CMK (cell line): Measurements from ENCODE around the gene CYTH4.

Experiments
- DNase-seq: peaks from one replicate; pipeline ENCODE4 v3.0.0-alpha.2; 2010; ENCODE audit warnings: low read depth

CYTH4 gene

GRCh38 chr22:37270928-37271650 lies 11.2 kb upstream of the CYTH4 start:
- no peak for DNase-seq

GRCh38 chr22:37273126-37273845 lies 9.0 kb upstream of the CYTH4 start:
- no peak for DNase-seq

- no peak for DNase-seq
These were observed 8.5 kb upstream of the CYTH4 start for GRCh38 chr22:37273846-37274225.

GRCh38 chr22:37274380-37274862 lies 7.9 kb upstream of the CYTH4 start:
- no peak for DNase-seq

- DNase-seq = no peak
These were observed 7.2 kb upstream of the CYTH4 start for GRCh38 chr22:37275134-37275533.

- no peak for DNase-seq
These were observed 6.7 kb upstream of the CYTH4 start for GRCh38 chr22:37275622-37276021.

GRCh38 chr22:37276776-37277175 lies 5.5 kb upstream of the CYTH4 start:
- no peak for DNase-seq

GRCh38 chr22:37277384-37277783 lies 4.9 kb upstream of the CYTH4 start:
- DNase-seq = no peak

GRCh38 chr22:37278261-37278660 lies 4.0 kb upstream of the CYTH4 start:
- DNase-seq = no peak

GRCh38 chr22:37279331-37280181 lies 2.8 kb upstream of the CYTH4 start:
- no peak for DNase-seq

GRCh38 chr22:37280718-37281117 lies 1.6 kb upstream of the CYTH4 start:
- no peak for DNase-seq

- DNase-seq = no peak
These were observed 1.1 kb upstream of the CYTH4 start for GRCh38 chr22:37281195-37281594.

GRCh38 chr22:37281646-37282384 lies 493 bp upstream of the CYTH4 start:
- DNase-seq = no peak

GRCh38 chr22:37283393-37283937 lies 1.2 kb downstream of the CYTH4 start:
- no peak for DNase-seq

- DNase-seq = no peak
These were observed 2.0 kb downstream of the CYTH4 start for GRCh38 chr22:37284126-37284804.

GRCh38 chr22:37284805-37285355 lies 2.6 kb downstream of the CYTH4 start:
- peak; percentile 88 for DNase-seq

- no peak for DNase-seq
These were observed 3.6 kb downstream of the CYTH4 start for GRCh38 chr22:37285937-37286336.

GRCh38 chr22:37287550-37287951 lies 5.2 kb downstream of the CYTH4 start:
- no peak for DNase-seq

- no peak for DNase-seq
These were observed 6.2 kb downstream of the CYTH4 start for GRCh38 chr22:37288521-37288920.

GRCh38 chr22:37289156-37289735 lies 6.9 kb downstream of the CYTH4 start:
- DNase-seq = no peak
